Keratinocyte (primary cell): ENCODE data around the gene ACADVL. TPM values are rescaled to one million over a fixed set of nuclear protein-coding genes. Genes with fewer than 3 reads are reported as not detected.

ENCODE experiments used
- DNase-seq: peaks from one replicate; pipeline ENCODE4 v3.0.0-alpha.2; 2011; ENCODE audit warnings: low read depth, missing footprints, low spot score
- FAIRE-seq: peaks from 2 replicates; lab custom pipeline; 2011; peaks lifted over from hg19 to GRCh38; lab: Jason Lieb, UNC
- H2AFZ ChIP-seq: 2 replicates; pipeline ENCODE4 v1.6.0; 2012; ENCODE audit warnings: low read length, control low read depth, inconsistent platforms; ENCODE audit not compliant: control insufficient read depth
- H3K27ac ChIP-seq: 2 replicates; pipeline ENCODE4 v1.5.1; 2011; ENCODE audit warnings: low read length; ENCODE audit not compliant: control insufficient read depth, insufficient read depth
- H3K27me3 ChIP-seq: 3 replicates; pipeline ENCODE4 v1.6.0; 2011; ENCODE audit warnings: low read length; ENCODE audit not compliant: control insufficient read depth, insufficient read depth; ENCODE audit errors: extremely low read depth
- H3K36me3 ChIP-seq, 2 experiments: 2 replicates in 1 of 2; 3 replicates in 1 of 2; pipeline ENCODE4 v1.5.1; 2011; ENCODE audit warnings: low read length in 2 of 2, mild to moderate bottlenecking in 1 of 2; ENCODE audit not compliant: control insufficient read depth in 2 of 2, insufficient read depth in 2 of 2; ENCODE audit errors: extremely low read depth in 1 of 2
- H3K4me1 ChIP-seq: 3 replicates; pipeline ENCODE4 v1.5.1; 2011; ENCODE audit warnings: low read length; ENCODE audit not compliant: control insufficient read depth, insufficient read depth; ENCODE audit errors: extremely low read depth
- H3K4me2 ChIP-seq: 3 replicates; pipeline ENCODE4 v1.6.0; 2011; ENCODE audit warnings: low read depth, low read length; ENCODE audit not compliant: control insufficient read depth, insufficient read depth; ENCODE audit errors: extremely low read depth
- H3K4me3 ChIP-seq, 3 experiments: fragments of 200-600 bp in 1 of 3; sonication (generic) in 1 of 3; 2 replicates in 2 of 3; 3 replicates in 1 of 3; pipeline ENCODE4 v1.5.1; 2011 to 2016; ENCODE audit warnings: low read length in 3 of 3, mild to moderate bottlenecking in 3 of 3, control low read depth in 2 of 3, inconsistent platforms in 1 of 3, low read depth in 1 of 3, mixed read lengths in 1 of 3, mixed run types in 1 of 3, moderate library complexity in 1 of 3; ENCODE audit not compliant: control insufficient read depth in 2 of 3, insufficient read depth in 2 of 3; ENCODE audit errors: extremely low read depth in 1 of 3
- H3K79me2 ChIP-seq: 2 replicates; pipeline ENCODE4 v1.6.0; 2012; ENCODE audit warnings: low read length; ENCODE audit not compliant: control insufficient read depth, insufficient read depth
- H3K9ac ChIP-seq: 3 replicates; pipeline ENCODE4 v1.6.0; 2011; ENCODE audit warnings: low read length; ENCODE audit not compliant: control insufficient read depth, insufficient read depth; ENCODE audit errors: extremely low read depth
- H3K9me1 ChIP-seq: 3 replicates; pipeline ENCODE4 v1.6.0; 2011; ENCODE audit warnings: low read length; ENCODE audit not compliant: control insufficient read depth, insufficient read depth; ENCODE audit errors: extremely low read depth
- H3K9me3 ChIP-seq: 2 replicates; pipeline ENCODE4 v1.5.1; 2012; ENCODE audit warnings: low read depth, low read length; ENCODE audit not compliant: control insufficient read depth
- H4K20me1 ChIP-seq: 3 replicates; pipeline ENCODE4 v1.6.0; 2011; ENCODE audit warnings: low read length; ENCODE audit not compliant: control insufficient read depth, insufficient read depth; ENCODE audit errors: extremely low read depth
- EZH2 ChIP-seq: IDR thresholded peaks from one replicate; pipeline ENCODE4 v1.6.1; 2012; ENCODE audit warnings: inconsistent platforms, mild to moderate bottlenecking, low read length, moderate library complexity
- dilution Hi-C: fragments of 300-500 bp; cut with MboI; formaldehyde crosslinking; loops from one replicate; pipeline ENCODE4 v1.7.0; 2020; ENCODE audit warnings: low sequenced_read_pairs; ENCODE audit not compliant: extremely low pct_ligation_motif_present
- polyA plus RNA-seq, 5 experiments: library from polyadenylated mRNA; depleted of rRNA in 3 of 5; stranded (reverse) in 3 of 5; stranded (forward) in 1 of 5; unstranded in 1 of 5; fragments of >200 nt; gene quantifications; 1 replicate in 1 of 5; 2 replicates in 3 of 5; 3 replicates in 1 of 5; pipeline versions ENCODE4 v1.2.1 to v1.2.3, GENCODE V29; 2011 to 2012; ENCODE audit warnings: missing spikeins in 2 of 5, low read depth in 1 of 5, low replicate concordance in 1 of 5
- TF ChIP-seq, protein P1 (sequence below), 3 experiments: IDR thresholded peaks in 1 of 3; conservative IDR thresholded peaks in 1 of 3; optimal IDR thresholded peaks in 1 of 3; 2 replicates in 2 of 3; 3 replicates in 1 of 3; pipeline versions ENCODE3 to v1.5.1; 2011; ENCODE audit warnings: low read length in 3 of 3, mild to moderate bottlenecking in 3 of 3, moderate library complexity in 2 of 3, control low read depth in 1 of 3, inconsistent platforms in 1 of 3; ENCODE audit not compliant: insufficient read depth in 2 of 3; ENCODE audit errors: extremely low read depth in 1 of 3

The ACADVL gene
- polyA plus RNA-seq, 1 donor (not counting 4 experiments of a cell fraction or from before 2014, with no cell fraction given): 301 TPM

DNA sequence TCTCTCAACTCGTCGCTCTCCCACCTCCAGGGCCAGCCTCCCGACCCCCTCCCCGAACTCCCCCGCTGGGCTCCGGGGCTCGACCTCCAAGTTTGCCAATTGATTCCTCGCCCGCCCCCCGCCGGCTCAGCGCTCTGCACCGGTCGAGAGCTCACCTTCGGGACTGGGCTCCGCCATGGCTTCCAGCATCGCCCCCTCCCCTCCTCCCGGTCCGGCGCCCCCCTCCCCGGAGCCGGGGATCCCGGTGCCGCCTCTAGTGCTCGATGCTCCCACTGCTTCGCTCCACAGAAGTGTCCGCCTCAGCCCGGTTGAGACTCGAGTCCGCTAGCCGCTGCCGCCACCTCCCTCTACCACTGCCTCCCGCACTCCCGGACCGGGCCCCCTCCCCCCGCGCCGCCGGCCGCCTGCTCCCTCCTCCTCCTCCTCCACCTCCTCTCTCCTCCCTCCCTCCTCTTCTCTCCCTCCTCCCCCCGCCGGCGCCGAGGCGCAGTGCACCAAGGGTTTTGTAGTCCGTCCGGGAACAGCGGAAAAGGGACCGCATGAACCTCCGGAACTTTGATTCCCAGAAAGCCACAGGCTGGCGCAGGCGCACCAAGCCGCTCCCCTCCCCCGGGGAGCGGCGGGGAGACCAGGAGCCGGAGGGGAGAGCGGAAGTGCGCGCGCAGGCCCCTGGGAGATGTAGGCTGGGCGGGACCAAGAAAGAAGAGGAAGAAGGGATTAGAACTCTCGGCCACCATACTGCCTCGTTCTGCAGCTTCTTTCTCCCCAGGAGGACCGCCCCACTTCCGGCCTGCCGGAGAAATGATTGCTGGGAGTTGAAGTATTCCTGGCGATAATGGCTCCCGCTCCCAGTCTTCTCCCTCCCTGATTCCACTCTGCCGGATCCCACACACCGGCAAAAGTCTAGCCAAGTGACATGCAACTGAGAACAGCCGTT is 19.6 kb downstream of the ACADVL start, which contains the start of gene PHF23:
Gene PHF23 (minus strand): TSS at position 367 of the 937 bp plus-strand sequence. CDS start 178 bp downstream, at position 189.
- Histone ChIP-seq H3K27ac (peak within 1 kb of the TSS; percentile 84), H3K4me2 (peak within 1 kb of the TSS; percentile 86), H3K4me3 (peak within 1 kb of the TSS; percentile 87 to 95 (median 90)), H3K27me3 (no peaks in the 10 kb centered on the region), H2AFZ (no peak within 1 kb of the TSS), H3K79me2 (peaks cover 40% of the 10 kb centered on the region), H3K9ac (peak within 1 kb of the TSS; percentile 97), H4K20me1 (no peaks in the 10 kb centered on the region), H3K9me3 (no peaks in the 10 kb centered on the region), H3K4me1 (peaks cover 41% of the 10 kb centered on the region), H3K36me3 (peaks cover 20 to 35% of the 10 kb centered on the region in 2 experiments), H3K9me1 (no peaks in the 10 kb centered on the region)
- TF ChIP-seq, protein P1, sequence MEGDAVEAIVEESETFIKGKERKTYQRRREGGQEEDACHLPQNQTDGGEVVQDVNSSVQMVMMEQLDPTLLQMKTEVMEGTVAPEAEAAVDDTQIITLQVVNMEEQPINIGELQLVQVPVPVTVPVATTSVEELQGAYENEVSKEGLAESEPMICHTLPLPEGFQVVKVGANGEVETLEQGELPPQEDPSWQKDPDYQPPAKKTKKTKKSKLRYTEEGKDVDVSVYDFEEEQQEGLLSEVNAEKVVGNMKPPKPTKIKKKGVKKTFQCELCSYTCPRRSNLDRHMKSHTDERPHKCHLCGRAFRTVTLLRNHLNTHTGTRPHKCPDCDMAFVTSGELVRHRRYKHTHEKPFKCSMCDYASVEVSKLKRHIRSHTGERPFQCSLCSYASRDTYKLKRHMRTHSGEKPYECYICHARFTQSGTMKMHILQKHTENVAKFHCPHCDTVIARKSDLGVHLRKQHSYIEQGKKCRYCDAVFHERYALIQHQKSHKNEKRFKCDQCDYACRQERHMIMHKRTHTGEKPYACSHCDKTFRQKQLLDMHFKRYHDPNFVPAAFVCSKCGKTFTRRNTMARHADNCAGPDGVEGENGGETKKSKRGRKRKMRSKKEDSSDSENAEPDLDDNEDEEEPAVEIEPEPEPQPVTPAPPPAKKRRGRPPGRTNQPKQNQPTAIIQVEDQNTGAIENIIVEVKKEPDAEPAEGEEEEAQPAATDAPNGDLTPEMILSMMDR (optimal IDR thresholded peaks at IDR 0.05 in 1 of 3, IDR thresholded peaks at IDR 0.05 in 1 of 3, conservative IDR thresholded peaks at IDR 0.05 in 1 of 3; ENCODE audit: extremely low read depth in 1 of 3, insufficient read depth in 2 of 3, low read length in 3 of 3): no peak
- TF ChIP-seq EZH2: no peak
- FAIRE-seq: peak; percentile 92
- dilution Hi-C loops: no loop called here
- peak; percentile 94 for DNase-seq

DNA sequence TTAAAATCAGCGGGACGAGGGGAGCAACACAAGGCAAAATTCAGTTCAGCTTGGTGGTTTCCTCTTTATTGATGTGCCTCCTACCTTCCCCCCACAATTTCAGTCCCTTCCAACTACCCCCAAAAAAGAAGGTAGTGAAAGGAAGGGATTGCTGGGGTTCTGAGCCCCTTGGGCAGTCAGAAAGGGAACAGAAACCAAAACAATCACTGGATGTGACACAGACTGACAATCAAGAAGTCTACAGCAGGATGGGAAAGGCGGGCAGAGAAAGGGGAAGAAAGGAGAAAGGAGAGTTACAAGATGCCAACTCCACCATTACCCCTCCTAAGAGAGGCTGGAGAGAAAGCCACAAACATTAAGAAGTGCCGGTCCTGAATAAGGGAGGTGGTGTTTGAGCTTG is 20.6 kb downstream of the ACADVL start:
- Histone ChIP-seq H3K4me2 (peak overlapping the region; percentile 86), H3K27me3 (no peaks in the 10 kb centered on the region), H3K79me2 (peaks cover 40% of the 10 kb centered on the region), H3K4me3 (no peak overlapping the region), H3K9me3 (no peaks in the 10 kb centered on the region), H3K4me1 (peaks cover 33% of the 10 kb centered on the region), H3K27ac (no peak overlapping the region), H3K9me1 (no peaks in the 10 kb centered on the region), H3K9ac (no peak overlapping the region), H4K20me1 (no peaks in the 10 kb centered on the region), H3K36me3 (peaks cover 20 to 30% of the 10 kb centered on the region in 2 experiments), H2AFZ (no peak overlapping the region)
- DNase-seq (no peak), FAIRE-seq (no peak)
- dilution Hi-C loops: no loop called here
- TF ChIP-seq EZH2: no peak
- TF ChIP-seq, protein P1 (optimal IDR thresholded peaks at IDR 0.05 in 1 of 3, IDR thresholded peaks at IDR 0.05 in 1 of 3, conservative IDR thresholded peaks at IDR 0.05 in 1 of 3; ENCODE audit: extremely low read depth in 1 of 3, insufficient read depth in 2 of 3, low read length in 3 of 3): no peak
